H1 (cell line): ENCODE data around the gene BCAS3. TPM values are rescaled to one million over a fixed set of nuclear protein-coding genes. Genes with fewer than 3 reads are reported as not detected.

ENCODE experiments used
- CTCF ChIA-PET: fragments of 300-600 bp; sonication (Branson Sonifier 250); formaldehyde crosslinking; loops from one replicate; lab custom pipeline; 2021; ENCODE audit not compliant: partially characterized antibody; lab: Charles Lee
- POLR2A ChIA-PET: fragments of 300-600 bp; sonication (Branson Sonifier 250); formaldehyde crosslinking; loops from one replicate; lab custom pipeline; 2021; ENCODE audit warnings: inconsistent platforms; ENCODE audit not compliant: partially characterized antibody; lab: Charles Lee
- DNase-seq, 2 experiments: peaks; one replicate each; pipeline versions ENCODE4 v3.0.0 to v3.0.0-alpha.2; 2010 to 2022; ENCODE audit warnings: low spot score in 2 of 2, low read depth in 1 of 2, mixed read lengths in 1 of 2
- FAIRE-seq: peaks from 2 replicates; lab custom pipeline; 2011; peaks lifted over from hg19 to GRCh38; lab: Jason Lieb, UNC
- H2AFZ ChIP-seq: 2 replicates; pipeline ENCODE4 v1.8.1; 2012; ENCODE audit warnings: low read length, inconsistent platforms
- H2AK5ac ChIP-seq: 2 replicates; pipeline ENCODE4 v1.6.1; 2013; ENCODE audit warnings: low read depth, low read length
- H2BK120ac ChIP-seq: replicated peaks from 2 replicates; pipeline ENCODE3; 2013; ENCODE audit warnings: low read depth, low read length, inconsistent platforms
- H2BK12ac ChIP-seq: 2 replicates; pipeline ENCODE4 v1.6.1; 2013; ENCODE audit warnings: low read depth, low read length
- H2BK15ac ChIP-seq: 2 replicates; pipeline ENCODE4 v1.6.1; 2013; ENCODE audit warnings: low read length
- H2BK20ac ChIP-seq: 2 replicates; pipeline ENCODE4 v1.6.1; 2013; ENCODE audit warnings: low read length
- H2BK5ac ChIP-seq: 2 replicates; pipeline ENCODE4 v1.6.1; 2013; ENCODE audit warnings: low read depth, low read length
- H3K14ac ChIP-seq: 2 replicates; pipeline ENCODE4 v1.6.1; 2013; ENCODE audit warnings: inconsistent platforms; ENCODE audit not compliant: insufficient read length
- H3K18ac ChIP-seq: 2 replicates; pipeline ENCODE4 v1.6.1; 2013; ENCODE audit warnings: low read length; ENCODE audit errors: extremely low read depth
- H3K23ac ChIP-seq: 2 replicates; pipeline ENCODE4 v1.6.1; 2013; ENCODE audit warnings: inconsistent platforms; ENCODE audit not compliant: insufficient read length
- H3K23me2 ChIP-seq: 2 replicates; pipeline ENCODE4 v1.6.1; 2013; ENCODE audit warnings: low read depth, low read length
- H3K27ac ChIP-seq: 2 replicates; pipeline ENCODE4 v1.6.1; 2011; ENCODE audit warnings: low read depth, low read length, inconsistent platforms
- H3K27me3 ChIP-seq, 4 experiments: replicated peaks in 1 of 4; 1 replicate in 1 of 4; 2 replicates in 3 of 4; pipeline versions ENCODE4 v1.6.1 to v1.8.1; 2011 to 2013; ENCODE audit warnings: low read length in 3 of 4, mild to moderate bottlenecking in 3 of 4, inconsistent platforms in 2 of 4, mixed read lengths in 2 of 4, moderate library complexity in 1 of 4; ENCODE audit not compliant: control insufficient read depth in 3 of 4, insufficient read depth in 3 of 4; ENCODE audit errors: extremely low read depth in 1 of 4
- H3K36me3 ChIP-seq, 4 experiments: 2 replicates each; pipeline versions ENCODE4 v1.6.1 to v1.8.1; 2011 to 2013; ENCODE audit warnings: mild to moderate bottlenecking in 4 of 4, low read length in 3 of 4, moderate library complexity in 2 of 4, control low read depth in 1 of 4, inconsistent platforms in 1 of 4; ENCODE audit not compliant: insufficient read depth in 4 of 4, control insufficient read depth in 2 of 4
- H3K4ac ChIP-seq: replicated peaks from 2 replicates; pipeline ENCODE3; 2013; ENCODE audit warnings: low read length, low read depth, mixed read lengths, inconsistent platforms; ENCODE audit not compliant: insufficient read length
- H3K4me1 ChIP-seq, 4 experiments: replicated peaks in 1 of 4; 1 replicate in 1 of 4; 2 replicates in 3 of 4; pipeline versions ENCODE4 v1.6.1 to v1.8.1; 2011 to 2013; ENCODE audit warnings: low read length in 3 of 4, inconsistent platforms in 2 of 4, mixed read lengths in 1 of 4; ENCODE audit not compliant: insufficient read depth in 4 of 4, control insufficient read depth in 3 of 4
- H3K4me2 ChIP-seq, 2 experiments: 2 replicates each; pipeline versions ENCODE4 v1.6.1 to v1.8.1; 2011 to 2013; ENCODE audit warnings: low read depth in 2 of 2, low read length in 2 of 2, control low read depth in 1 of 2, inconsistent platforms in 1 of 2, mild to moderate bottlenecking in 1 of 2; ENCODE audit not compliant: insufficient read depth in 1 of 2
- H3K4me3 ChIP-seq, 4 experiments: fragments of 200-600, 300-600 bp in 1 of 4; sonication (generic), shearing (Covaris generic), sonication (Bioruptor Twin) in 1 of 4; 2 replicates each; pipeline versions ENCODE4 v1.5.1 to v1.8.1; 2011 to 2016; ENCODE audit warnings: low read length in 4 of 4, low read depth in 3 of 4, control low read depth in 2 of 4, inconsistent platforms in 2 of 4, mild to moderate bottlenecking in 2 of 4, mixed read lengths in 1 of 4, moderate library complexity in 1 of 4; ENCODE audit not compliant: insufficient read depth in 2 of 4; ENCODE audit errors: extremely low read depth in 1 of 4
- H3K56ac ChIP-seq: replicated peaks from 2 replicates; pipeline ENCODE3; 2013; ENCODE audit warnings: low read depth, mild to moderate bottlenecking, mixed read lengths, low read length, inconsistent platforms; ENCODE audit not compliant: insufficient read length
- H3K79me1 ChIP-seq: 2 replicates; pipeline ENCODE4 v1.6.1; 2013; ENCODE audit warnings: low read depth, low read length, control low read depth
- H3K79me2 ChIP-seq, 2 experiments: 2 replicates each; pipeline versions ENCODE4 v1.6.1 to v1.8.1; 2012 to 2013; ENCODE audit warnings: low read length in 2 of 2, mild to moderate bottlenecking in 2 of 2, inconsistent platforms in 1 of 2; ENCODE audit not compliant: insufficient read depth in 2 of 2, control insufficient read depth in 1 of 2
- H3K9ac ChIP-seq, 4 experiments: replicated peaks in 1 of 4; 1 replicate in 1 of 4; 2 replicates in 3 of 4; pipeline versions ENCODE4 v1.6.1 to v1.8.1; 2011 to 2013; ENCODE audit warnings: low read depth in 3 of 4, low read length in 3 of 4, control low read depth in 2 of 4, mild to moderate bottlenecking in 2 of 4, moderate library complexity in 2 of 4, inconsistent platforms in 1 of 4; ENCODE audit errors: extremely low read depth in 1 of 4
- H3K9me3 ChIP-seq, 2 experiments: 2 replicates each; pipeline versions ENCODE4 v1.6.1 to v1.8.1; 2012 to 2013; ENCODE audit warnings: mild to moderate bottlenecking in 2 of 2, moderate library complexity in 2 of 2, control low read depth in 1 of 2, inconsistent platforms in 1 of 2, low read depth in 1 of 2, low read length in 1 of 2, mixed read lengths in 1 of 2; ENCODE audit not compliant: insufficient read depth in 2 of 2
- H4K20me1 ChIP-seq, 2 experiments: replicated peaks in 1 of 2; 2 replicates each; pipeline versions ENCODE3 to v1.8.1; 2011 to 2013; ENCODE audit warnings: inconsistent platforms in 2 of 2, low read length in 2 of 2, mild to moderate bottlenecking in 1 of 2; ENCODE audit not compliant: insufficient read depth in 2 of 2, control insufficient read depth in 1 of 2
- H4K5ac ChIP-seq: 2 replicates; pipeline ENCODE4 v1.6.1; 2013; ENCODE audit warnings: low read length, low read depth, mixed read lengths, inconsistent platforms; ENCODE audit not compliant: insufficient read length
- H4K8ac ChIP-seq: 2 replicates; pipeline ENCODE4 v1.8.0; 2013; ENCODE audit warnings: mild to moderate bottlenecking, moderate library complexity, low read length, inconsistent platforms; ENCODE audit not compliant: insufficient read depth; ENCODE audit errors: extremely low read depth
- H4K91ac ChIP-seq: replicated peaks from 2 replicates; pipeline ENCODE3; 2013; ENCODE audit warnings: low read length, mixed read lengths, inconsistent platforms; ENCODE audit not compliant: insufficient read length
- BRCA1 ChIP-seq: IDR thresholded peaks from 2 replicates; pipeline ENCODE4 v1.6.1; 2012; ENCODE audit warnings: low read depth, low read length, improper control_type of control experiment
- CBX5 ChIP-seq: fragments of 300-800, 300-1000 bp; sonication (generic); IDR thresholded peaks from 2 replicates; pipeline ENCODE4 v1.7.1; 2016; ENCODE audit warnings: antibody characterized with exemption, low read length, low read depth
- CEBPB ChIP-seq: IDR thresholded peaks from 2 replicates; pipeline ENCODE4 v1.6.1; 2012; ENCODE audit warnings: low read depth, low read length
- CHD2 ChIP-seq: IDR thresholded peaks from 2 replicates; pipeline ENCODE4 v1.6.1; 2012; ENCODE audit warnings: low read length, improper control_type of control experiment
- GABPA ChIP-seq: IDR thresholded peaks from 2 replicates; pipeline ENCODE4 v1.6.1; 2011; ENCODE audit warnings: mild to moderate bottlenecking, low read length, moderate library complexity, borderline replicate concordance; ENCODE audit not compliant: insufficient read depth
- JUN ChIP-seq: IDR thresholded peaks from 2 replicates; pipeline ENCODE4 v1.6.1; 2011; ENCODE audit warnings: low read depth, mild to moderate bottlenecking, improper control_type of control experiment, low read length
- KDM4A ChIP-seq: IDR thresholded peaks from one replicate; pipeline ENCODE4 v1.7.1; 2012; ENCODE audit warnings: low read depth, mild to moderate bottlenecking, moderate library complexity, low read length, inconsistent platforms; ENCODE audit not compliant: severe bottlenecking
- RBBP5 ChIP-seq: IDR thresholded peaks from 2 replicates; pipeline ENCODE4 v1.7.1; 2012; ENCODE audit warnings: low read depth, mild to moderate bottlenecking, inconsistent platforms, low read length, moderate library complexity, borderline replicate concordance
- TBP ChIP-seq: IDR thresholded peaks from 2 replicates; pipeline ENCODE4 v1.6.1; 2011; ENCODE audit warnings: low read depth, low read length, improper control_type of control experiment
- TCF12 ChIP-seq: IDR thresholded peaks from 2 replicates; pipeline ENCODE4 v1.6.1; 2011; ENCODE audit warnings: low read depth, mild to moderate bottlenecking, low read length
- ZNF274 ChIP-seq: IDR thresholded peaks from 2 replicates; pipeline ENCODE4 v1.7.0; 2012; ENCODE audit warnings: low read length, borderline replicate concordance; ENCODE audit errors: extremely low read depth
- WGBS, 2 experiments: shearing (Covaris generic) in 1 of 2; methylation state at CpG; one replicate each; pipeline versions ENCODE4 v1.1.6 to v1.1.7; 2013 to 2015; ENCODE audit warnings: low lambda C conversion rate in 2 of 2, mixed read lengths in 2 of 2, inconsistent platforms in 1 of 2, low coverage in 1 of 2, missing lambda C conversion rate in 1 of 2; ENCODE audit not compliant: insufficient replicate concordance in 2 of 2, insufficient coverage in 1 of 2, insufficient read length in 1 of 2; ENCODE audit errors: extremely low coverage in 1 of 2, missing lambda C conversion rate in 1 of 2; 5-methylcytosine and 5-hydroxymethylcytosine counted together
- polyA plus RNA-seq, 7 experiments: library from polyadenylated mRNA; depleted of rRNA in 3 of 7; stranded (reverse) in 5 of 7; unstranded in 2 of 7; fragments of >200 nt in 5 of 7; fragments of 200-250 nt in 2 of 7; gene quantifications; 1 replicate in 5 of 7; 2 replicates in 1 of 7; 4 replicates in 1 of 7; pipeline versions ENCODE4 v1.2.1 to v1.2.3, GENCODE V29; 2011 to 2013; ENCODE audit warnings: missing spikeins in 2 of 7, mixed read lengths in 2 of 7
- total RNA-seq: library from RNA; stranded (reverse); fragmentation: NEBNext Ultra II Directional; extraction: Animal tissue kit (Norgen Biotek cat#: 25700); gene quantifications from 2 replicates; pipeline ENCODE4 v1.2.1, GENCODE V29; 2021
- TF ChIP-seq, protein P1 (sequence below): IDR thresholded peaks from 2 replicates; pipeline ENCODE4 v1.6.1; 2011; ENCODE audit warnings: low read length, improper control_type of control experiment
- TF ChIP-seq, protein P2 (sequence below): IDR thresholded peaks from 2 replicates; pipeline ENCODE4 v1.6.1; 2012; ENCODE audit warnings: inconsistent platforms

Gene BCAS3
- total and polyA plus RNA-seq, 2 of the 8 experiments (the other 6 are each of a cell fraction or from before 2014, with no cell fraction given): 9.9 to 13.3 TPM

DNA sequence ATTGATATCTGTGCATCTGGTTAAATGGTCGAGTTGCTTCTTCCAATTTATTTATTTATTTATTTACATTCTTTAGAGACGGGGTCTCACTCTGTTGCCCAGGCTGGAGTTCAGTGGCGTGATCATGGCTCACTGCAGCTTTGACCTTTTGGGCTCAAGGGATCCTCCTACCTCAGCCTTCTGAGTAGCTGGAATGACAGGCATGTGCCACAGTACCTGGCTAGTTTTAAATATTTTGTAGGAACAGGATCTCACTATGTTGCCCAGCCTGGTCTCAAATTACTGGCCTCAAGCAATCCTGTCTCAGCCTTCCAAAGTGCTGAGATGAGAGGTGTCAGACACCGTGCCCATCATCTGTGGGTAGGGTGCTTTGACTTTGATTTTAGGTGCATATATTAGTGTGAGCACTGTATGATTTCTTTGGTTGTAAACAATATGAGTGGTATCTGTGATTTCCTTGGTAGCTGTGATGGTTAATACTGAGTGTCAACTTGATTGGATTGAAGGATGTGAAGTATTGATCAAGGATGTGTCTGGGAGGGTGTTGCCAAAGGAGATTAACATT, 90.2 kb downstream of the BCAS3 start:
- Histone ChIP-seq H3K79me2 (no peaks in the 10 kb centered on the region), H2AFZ (no peak overlapping the region), H4K20me1 (no peaks in the 10 kb centered on the region), H3K9me3 (peaks cover 0 to 7% of the 10 kb centered on the region in 2 experiments; a peak in 1 of 4 replicates), H3K4me3 (no peak overlapping the region), H3K14ac (no peak overlapping the region), H3K23ac (no peak overlapping the region), H3K36me3 (no peaks in the 10 kb centered on the region), H4K5ac (no peak overlapping the region), H3K23me2 (no peaks in the 10 kb centered on the region), H3K27ac (no peak overlapping the region), H3K79me1 (no peaks in the 10 kb centered on the region), H3K27me3 (no peaks in the 10 kb centered on the region), H3K4ac (no peak overlapping the region), H2BK120ac (no peak overlapping the region), H2BK5ac (no peak overlapping the region), H2BK15ac (no peak overlapping the region), H4K91ac (no peak overlapping the region), H3K56ac (no peak overlapping the region), H3K9ac (no peak overlapping the region), H4K8ac (no peak overlapping the region), H3K18ac (no peak overlapping the region), H2AK5ac (no peak overlapping the region), H2BK12ac (no peak overlapping the region), H2BK20ac (no peak overlapping the region), H3K4me2 (no peak overlapping the region), H3K4me1 (no peaks in the 10 kb centered on the region)
- DNase-seq (no peak), FAIRE-seq (no peak)
- ChIA-PET CTCF (interaction anchor here (0.9 kb wide), 1 partner anchor 48 kb away, joined by 4 read pairs; no protein-coding TSS in a partner anchor), POLR2A (no interaction called here)
- no peak for TF ChIP-seq TBP
- TF ChIP-seq ZNF274: no peak
- TF ChIP-seq KDM4A: no peak
- TF ChIP-seq GABPA: no peak
- no peak for TF ChIP-seq BRCA1
- TF ChIP-seq CHD2: no peak
- TF ChIP-seq CEBPB: no peak
- no peak for TF ChIP-seq RBBP5
- TF ChIP-seq, protein P1, sequence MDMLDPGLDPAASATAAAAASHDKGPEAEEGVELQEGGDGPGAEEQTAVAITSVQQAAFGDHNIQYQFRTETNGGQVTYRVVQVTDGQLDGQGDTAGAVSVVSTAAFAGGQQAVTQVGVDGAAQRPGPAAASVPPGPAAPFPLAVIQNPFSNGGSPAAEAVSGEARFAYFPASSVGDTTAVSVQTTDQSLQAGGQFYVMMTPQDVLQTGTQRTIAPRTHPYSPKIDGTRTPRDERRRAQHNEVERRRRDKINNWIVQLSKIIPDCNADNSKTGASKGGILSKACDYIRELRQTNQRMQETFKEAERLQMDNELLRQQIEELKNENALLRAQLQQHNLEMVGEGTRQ: no peak
- TF ChIP-seq TCF12: no peak
- TF ChIP-seq, protein P2, sequence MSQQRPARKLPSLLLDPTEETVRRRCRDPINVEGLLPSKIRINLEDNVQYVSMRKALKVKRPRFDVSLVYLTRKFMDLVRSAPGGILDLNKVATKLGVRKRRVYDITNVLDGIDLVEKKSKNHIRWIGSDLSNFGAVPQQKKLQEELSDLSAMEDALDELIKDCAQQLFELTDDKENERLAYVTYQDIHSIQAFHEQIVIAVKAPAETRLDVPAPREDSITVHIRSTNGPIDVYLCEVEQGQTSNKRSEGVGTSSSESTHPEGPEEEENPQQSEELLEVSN: no peak
- TF ChIP-seq JUN: no peak
- no peak for TF ChIP-seq CBX5
- 88% methylated on average over 4 of the region's 4 CpGs; no CpG with 5 or more reads in 1 of the 2 experiments for WGBS, 2 experiments
